ENCODE measurements around the gene BCKDHA. TPM values are rescaled to one million over a fixed set of nuclear protein-coding genes. Genes with fewer than 3 reads are reported as not detected.

The BCKDHA gene
- polyA plus RNA-seq, 1 donor from 2014 or later: 51.9 TPM

GRCh38 chr19:41410336-41411054 is 12.9 kb downstream of the BCKDHA start:
- H3K4me2 ChIP-seq (ENCODE audit: low read length): no peak overlapping the region
- H2AFZ ChIP-seq (ENCODE audit: low read depth, low read length): no peak overlapping the region
- no peak overlapping the region for H3K9ac ChIP-seq (ENCODE audit: low read length)
- no peaks in the 10 kb centered on the region for H3K79me2 ChIP-seq (replicated peaks; ENCODE audit: insufficient read depth, low read length)
- no peaks in the 10 kb centered on the region for H3F3A ChIP-seq (ENCODE audit: insufficient read depth, low read length, poor library complexity, severe bottlenecking)
- no peak overlapping the region for H3K4me3 ChIP-seq (ENCODE audit: low read length)
- no peaks in the 10 kb centered on the region for H3K9me2 ChIP-seq (ENCODE audit: insufficient read depth, low read length)
- H4K20me1 ChIP-seq (ENCODE audit: insufficient read depth): no peaks in the 10 kb centered on the region
- H3K27me3 ChIP-seq (ENCODE audit: insufficient read depth, low read depth, low read length): no peaks in the 10 kb centered on the region
- H3K9me3 ChIP-seq (ENCODE audit: low read length): no peaks in the 10 kb centered on the region
- TF ChIP-seq MXI1 (conservative IDR thresholded peaks at IDR 0.05; ENCODE audit: poor library complexity, severe bottlenecking) (no peak), TAF1 (IDR thresholded peaks at IDR 0.05; ENCODE audit: low read depth) (no peak), EP300 (conservative IDR thresholded peaks at IDR 0.05; ENCODE audit: poor library complexity, severe bottlenecking) (no peak), REST (IDR thresholded peaks at IDR 0.05; ENCODE audit: borderline replicate concordance) (no peak)
- no peak overlapping the region for H3K27ac ChIP-seq (ENCODE audit: low read length)
- H3K36me3 ChIP-seq (ENCODE audit: insufficient read depth, low read length): no peaks in the 10 kb centered on the region

- Histone ChIP-seq H3K4me2 (ENCODE audit: low read length) (no peak overlapping the region), H3K36me3 (ENCODE audit: insufficient read depth, low read length) (no peaks in the 10 kb centered on the region), H3K9ac (ENCODE audit: low read length) (no peak overlapping the region), H3K4me3 (ENCODE audit: low read length) (no peak overlapping the region), H3K27me3 (ENCODE audit: insufficient read depth, low read depth, low read length) (no peaks in the 10 kb centered on the region), H4K20me1 (ENCODE audit: insufficient read depth) (no peaks in the 10 kb centered on the region), H2AFZ (ENCODE audit: low read depth, low read length) (no peak overlapping the region), H3K79me2 (replicated peaks; ENCODE audit: insufficient read depth, low read length) (no peaks in the 10 kb centered on the region), H3F3A (ENCODE audit: insufficient read depth, low read length, poor library complexity, severe bottlenecking) (no peaks in the 10 kb centered on the region), H3K9me3 (ENCODE audit: low read length) (no peaks in the 10 kb centered on the region), H3K27ac (ENCODE audit: low read length) (no peak overlapping the region), H3K9me2 (ENCODE audit: insufficient read depth, low read length) (no peaks in the 10 kb centered on the region)
- TF ChIP-seq RAD21 (conservative IDR thresholded peaks at IDR 0.05) (no peak), TAF1 (IDR thresholded peaks at IDR 0.05; ENCODE audit: low read depth) (no peak), REST (IDR thresholded peaks at IDR 0.05; ENCODE audit: borderline replicate concordance) (no peak), POLR2AphosphoS5 (IDR thresholded peaks at IDR 0.05) (no peak), CTCF (IDR thresholded peaks at IDR 0.05; ENCODE audit: poor library complexity, severe bottlenecking) (no peak), SMC3 (conservative IDR thresholded peaks at IDR 0.05; ENCODE audit: poor library complexity) (no peak)
These were observed 13.7 kb downstream of the BCKDHA start for GRCh38 chr19:41411100-41411967.

Measured in neural cell (in vitro differentiated cells).